GM21786 (cell line): Measurements from ENCODE around the gene EFNB2.

ENCODE experiments used
- ATAC-seq: cut with Tn5 transposase; IDR thresholded peaks from one replicate; pipeline ENCODE4 v1.9.1; 2021; ENCODE audit not compliant: unreplicated experiment

EFNB2 gene

DNA sequence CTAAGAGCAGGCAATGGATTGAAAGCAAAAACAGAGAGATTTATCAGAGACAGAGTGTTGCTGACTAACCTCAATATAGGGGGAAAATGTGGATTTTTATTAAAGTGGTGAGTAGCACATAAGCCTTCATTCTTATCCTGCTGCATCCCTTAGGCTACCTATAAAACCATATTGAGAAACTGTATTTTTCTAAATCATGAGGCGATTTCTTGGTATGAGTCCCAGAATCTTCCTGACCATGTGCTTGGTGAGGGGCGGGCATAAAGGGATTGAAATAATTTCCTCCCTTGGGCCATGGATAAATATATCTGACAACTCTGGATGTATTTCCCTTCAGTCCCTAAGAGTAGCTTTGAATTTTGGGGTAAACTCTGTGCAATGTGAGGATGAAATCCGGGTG is 72.8 kb downstream of the EFNB2 start:
- ATAC-seq: no peak

DNA sequence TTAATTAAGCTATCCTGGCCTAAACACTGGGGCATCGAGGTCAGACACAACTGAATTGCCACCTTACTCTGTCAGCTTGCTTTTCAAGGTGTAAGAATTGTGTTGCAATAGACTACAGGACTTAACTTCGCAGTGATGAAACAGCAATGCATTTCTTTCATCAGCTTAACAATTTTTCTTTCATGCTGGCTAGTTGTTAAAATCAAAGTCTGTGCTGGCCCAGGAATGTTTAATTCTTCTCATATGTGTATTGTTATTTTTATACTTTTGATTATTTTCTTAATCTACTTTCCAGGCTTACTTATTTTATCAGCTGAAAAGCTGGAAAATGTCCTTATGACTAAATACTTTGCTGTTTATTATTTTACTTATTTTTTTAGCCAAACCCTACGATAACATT is 79.7 kb downstream of the EFNB2 start:
- ATAC-seq: no peak

DNA sequence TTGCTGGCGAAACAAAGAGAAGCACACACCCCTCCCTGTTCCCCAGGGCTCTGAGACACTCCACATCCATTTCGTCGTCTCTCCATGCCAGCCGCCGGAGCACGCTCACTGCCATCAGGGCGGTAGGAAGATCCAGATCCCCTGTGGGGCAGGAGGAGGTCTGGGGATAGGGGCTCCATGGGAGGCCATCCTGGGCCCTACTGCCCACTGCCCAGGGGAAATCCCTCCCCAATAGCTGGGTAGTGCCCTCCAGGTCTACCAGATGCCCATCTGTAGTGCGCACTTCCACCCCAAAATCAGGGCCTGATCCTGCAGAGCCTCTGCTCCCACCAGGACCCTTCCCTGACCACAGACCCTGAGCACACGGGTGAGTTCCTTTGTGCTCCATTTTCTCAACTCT is 80.3 kb downstream of the EFNB2 start:
- ATAC-seq: no peak

DNA sequence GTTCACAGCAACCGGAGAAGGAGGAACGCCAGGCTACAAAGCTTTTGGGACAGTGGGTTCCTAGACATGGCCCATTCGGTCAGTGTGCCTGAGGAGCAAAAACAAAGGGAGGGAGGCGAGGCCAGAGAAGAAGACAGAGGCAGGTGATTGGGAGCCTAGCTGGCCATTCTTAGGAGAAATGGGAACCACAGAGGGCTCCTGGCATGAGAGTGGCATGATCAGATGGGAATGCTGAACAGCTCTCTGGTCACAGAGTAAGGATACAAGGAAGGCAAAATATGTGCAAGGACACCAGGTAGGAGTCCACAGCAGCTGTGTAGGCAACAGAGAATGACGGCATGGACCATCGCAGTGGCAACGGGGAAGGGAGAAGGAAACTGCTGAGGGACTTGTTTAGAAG is 82.4 kb downstream of the EFNB2 start:
- no peak for ATAC-seq

DNA sequence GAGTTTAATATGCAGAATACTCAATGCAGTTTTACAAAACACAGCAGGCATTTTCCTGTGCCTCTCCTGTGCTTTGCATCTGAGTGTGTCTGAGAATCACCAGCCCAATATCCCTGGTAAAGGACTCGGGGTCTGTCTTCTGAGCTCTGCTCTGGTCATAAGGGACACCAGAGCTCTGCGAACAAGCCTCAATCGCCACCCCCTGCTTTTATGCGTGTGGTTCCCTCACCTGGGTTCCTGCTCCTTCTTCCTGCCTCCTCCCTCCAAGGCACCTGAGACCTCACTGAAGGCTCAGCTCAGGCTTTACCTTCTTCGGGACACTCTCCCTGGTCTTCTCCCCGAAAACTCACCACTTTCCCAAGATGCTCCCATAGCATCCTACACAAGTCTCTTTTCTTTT is 84.5 kb downstream of the EFNB2 start:
- ATAC-seq: no peak

DNA sequence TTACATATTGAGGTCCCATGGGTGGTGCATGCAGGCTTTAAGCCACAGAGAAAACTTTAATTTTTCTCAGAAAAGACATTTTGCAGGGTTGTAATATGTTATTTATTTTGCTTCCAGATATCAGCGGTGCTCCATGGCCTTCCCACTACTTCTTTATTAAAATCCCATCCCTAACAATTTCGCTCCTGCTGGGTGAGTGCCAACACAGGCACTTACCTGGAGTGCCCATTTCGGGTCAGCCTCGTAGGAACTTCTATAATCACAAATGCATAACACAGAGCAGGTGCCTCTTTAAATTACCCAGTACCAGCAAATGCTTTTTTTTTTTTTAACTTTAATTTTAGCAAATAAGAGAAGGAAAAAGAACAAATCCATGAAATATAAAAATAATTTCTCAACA is 86.4 kb downstream of the EFNB2 start:
- ATAC-seq: no peak

DNA sequence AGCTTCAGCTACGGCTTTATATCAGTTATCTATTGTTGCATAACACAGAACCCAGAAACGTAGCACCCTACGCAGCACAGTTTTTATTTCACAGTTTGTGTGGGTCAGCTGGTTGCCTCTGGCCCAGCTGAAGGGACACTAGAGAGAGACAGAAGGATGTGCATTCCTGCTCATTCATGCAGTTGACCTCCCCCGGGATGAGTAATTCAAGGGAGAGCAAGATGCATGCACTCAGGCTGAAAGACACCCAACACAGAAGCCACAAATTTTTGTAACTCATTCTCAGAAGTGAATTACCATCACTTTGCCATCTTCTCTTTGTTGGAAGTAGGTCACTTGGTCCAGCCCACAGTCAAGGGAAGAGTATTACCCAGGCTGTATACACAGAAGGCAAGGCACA is 89.5 kb downstream of the EFNB2 start:
- ATAC-seq: no peak

DNA sequence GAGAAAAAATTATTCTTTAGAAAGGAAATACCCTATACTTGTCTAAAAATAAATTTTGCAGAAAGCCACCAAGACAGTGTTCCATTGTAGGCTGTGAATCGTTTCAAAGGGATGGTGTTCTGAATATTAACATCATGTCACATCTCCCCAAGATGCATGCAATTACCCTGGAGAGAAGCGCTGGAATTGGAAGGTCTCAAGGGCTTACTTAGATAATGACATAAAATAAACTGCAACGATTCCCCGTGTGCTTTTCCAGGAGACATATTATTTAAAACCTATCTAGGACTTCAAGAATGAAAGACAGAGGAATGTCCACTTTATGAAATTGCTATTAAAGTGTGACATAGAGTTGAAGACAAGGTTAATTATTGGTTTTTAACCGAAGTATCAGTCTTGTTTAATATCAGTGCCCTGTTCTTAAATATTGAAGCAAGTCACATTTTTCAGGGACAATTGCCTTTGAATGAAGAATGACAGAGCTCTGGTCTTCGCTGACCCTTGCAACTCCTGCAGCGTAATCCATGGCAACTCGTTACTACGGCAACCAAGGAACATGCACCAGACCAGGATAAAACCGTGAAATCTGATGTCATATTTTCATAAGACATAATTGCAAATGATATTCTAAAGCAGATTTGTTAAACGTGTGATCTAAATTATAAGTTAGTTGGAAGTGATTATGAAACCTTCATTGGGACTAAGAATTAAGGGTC is 91.7 kb downstream of the EFNB2 start:
- ATAC-seq: no peak

DNA sequence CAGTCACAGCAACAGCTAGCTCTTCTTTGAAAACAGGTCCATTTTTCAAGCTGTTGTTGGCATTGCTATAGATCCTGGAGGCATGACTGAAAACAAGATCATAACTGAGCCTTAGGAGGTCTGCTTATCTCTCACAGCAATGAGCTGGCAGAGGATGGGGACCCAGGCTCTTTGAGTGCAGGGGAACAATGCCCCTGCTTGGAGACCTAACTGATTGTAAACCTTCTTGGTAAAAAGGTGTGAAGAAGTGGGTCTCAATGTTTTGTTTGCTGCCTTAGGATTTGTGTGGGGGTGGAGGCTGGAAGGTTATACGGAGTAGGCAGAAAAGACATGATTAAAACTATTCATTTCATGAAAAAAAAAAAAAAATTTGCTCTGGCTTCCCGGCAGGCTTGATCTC is 94.6 kb downstream of the EFNB2 start:
- ATAC-seq: no peak
